BLaER1 treated with 17β-estradiol and CSF1 and Interleukin-3, amounts not matched to agents 10 nM and 100 nM (cell line): ENCODE data around the gene PABPN1L.

Source experiments
- H3K27ac ChIP-seq, 11 experiments: shearing (Covaris generic); formaldehyde crosslinking; 2 replicates each; pipeline ENCODE4 v1.8.1; 2022
- H3K27me3 ChIP-seq, 11 experiments: shearing (Covaris generic); formaldehyde crosslinking; 2 replicates each; pipeline ENCODE4 v1.8.1; 2022
- H3K36me3 ChIP-seq, 11 experiments: shearing (Covaris generic); formaldehyde crosslinking; 2 replicates each; pipeline ENCODE4 v1.8.1; 2022
- H3K4me1 ChIP-seq, 10 experiments: shearing (Covaris generic); formaldehyde crosslinking; 2 replicates each; pipeline ENCODE4 v1.8.1; 2022
- H3K4me2 ChIP-seq, 11 experiments: shearing (Covaris generic); formaldehyde crosslinking; 2 replicates each; pipeline ENCODE4 v1.8.1; 2022
- H3K4me3 ChIP-seq, 10 experiments: shearing (Covaris generic); formaldehyde crosslinking; 2 replicates each; pipeline ENCODE4 v1.8.1; 2022
- H3K9ac ChIP-seq, 11 experiments: shearing (Covaris generic); formaldehyde crosslinking; 2 replicates each; pipeline ENCODE4 v1.8.1; 2022
- H3K9me3 ChIP-seq, 11 experiments: shearing (Covaris generic); formaldehyde crosslinking; replicated peaks in 1 of 11; 2 replicates each; pipeline ENCODE4 v1.8.1; 2022
- H4K20me1 ChIP-seq, 11 experiments: shearing (Covaris generic); formaldehyde crosslinking; 2 replicates each; pipeline ENCODE4 v1.8.1; 2022
- Cebpa-rat ChIP-seq, 11 experiments: shearing (Covaris generic); IDR thresholded peaks; 2 replicates each; pipeline ENCODE4 v1.8.1; 2022

The PABPN1L gene

DNA sequence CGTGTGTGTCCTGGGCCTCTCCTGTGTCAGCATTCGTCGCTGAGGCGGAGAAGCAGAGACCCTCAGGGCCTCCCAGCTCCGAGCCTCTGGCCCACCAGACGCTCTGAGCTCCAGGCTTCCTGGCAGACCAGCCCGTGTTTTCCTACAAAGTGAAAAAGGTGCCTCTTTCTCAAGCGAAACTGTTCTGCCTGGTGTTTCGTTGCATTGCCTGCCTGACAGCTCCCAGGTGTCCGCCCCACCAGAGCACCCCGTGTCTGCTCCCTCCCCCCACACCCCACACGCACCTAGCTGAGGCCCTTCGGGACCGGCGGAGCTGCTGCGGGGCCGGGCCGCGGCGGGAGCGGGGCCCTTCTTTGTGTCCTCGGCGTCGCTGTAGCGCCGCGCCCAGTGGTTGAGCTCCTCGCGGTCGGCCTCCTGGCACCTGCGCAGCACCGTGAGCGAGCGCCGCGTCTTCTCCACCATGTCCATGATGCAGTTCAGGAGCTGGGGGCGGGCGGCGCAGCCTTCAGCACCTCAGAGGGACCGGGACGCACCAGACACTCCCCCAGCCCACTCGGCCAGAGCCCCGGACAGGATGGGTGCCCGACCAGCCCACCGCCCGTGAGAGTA, 14.7 kb upstream of the PABPN1L start:
- Histone ChIP-seq H3K27ac (peak overlapping the region in 3 of 11 experiments; percentile 21 to 28 (median 28); a peak in 3 of 22 replicates), H4K20me1 (peaks cover 0 to 79% (median 13%) of the 10 kb centered on the region in 11 experiments; a peak in 14 of 22 replicates), H3K36me3 (peaks cover 9 to 96% (median 71%) of the 10 kb centered on the region in 11 experiments; a peak in 21 of 22 replicates), H3K4me1 (peaks cover 12 to 83% (median 66%) of the 10 kb centered on the region in 10 experiments), H3K4me3 (no peak overlapping the region), H3K27me3 (no peaks in the 10 kb centered on the region), H3K4me2 (peak overlapping the region in 8 of 11 experiments; percentile 10 to 45 (median 40); a peak in 13 of 22 replicates), H3K9me3 (no peaks in the 10 kb centered on the region), H3K9ac (peak overlapping the region in 3 of 11 experiments; percentile 33 to 46 (median 44); a peak in 4 of 22 replicates)
- TF ChIP-seq Cebpa-rat (IDR thresholded peaks at IDR 0.05) = no peak

GRCh38 chr16:88880226-88881006, 14.0 kb upstream of the PABPN1L start:
- peaks cover 9 to 96% (median 65%) of the 10 kb centered on the region in 11 experiments; a peak in 21 of 22 replicates for H3K36me3 ChIP-seq
- H3K9ac ChIP-seq = peak overlapping the region in 3 of 11 experiments; percentile 33 to 46 (median 44); a peak in 4 of 22 replicates
- H4K20me1 ChIP-seq = peaks cover 0 to 72% (median 13%) of the 10 kb centered on the region in 11 experiments; a peak in 12 of 22 replicates
- peak overlapping the region in 8 of 11 experiments; percentile 10 to 45 (median 40); a peak in 13 of 22 replicates for H3K4me2 ChIP-seq
- no peaks in the 10 kb centered on the region for H3K27me3 ChIP-seq
- TF ChIP-seq Cebpa-rat (IDR thresholded peaks at IDR 0.05) = no peak
- no peaks in the 10 kb centered on the region for H3K9me3 ChIP-seq
- no peak overlapping the region for H3K4me3 ChIP-seq
- peak overlapping the region in 3 of 11 experiments; percentile 21 to 28 (median 28); a peak in 4 of 22 replicates for H3K27ac ChIP-seq
- peaks cover 12 to 76% (median 59%) of the 10 kb centered on the region in 10 experiments for H3K4me1 ChIP-seq

- Histone ChIP-seq H3K9ac (no peak overlapping the region), H3K36me3 (peaks cover 7 to 91% (median 59%) of the 10 kb centered on the region in 11 experiments; a peak in 21 of 22 replicates), H3K27me3 (no peaks in the 10 kb centered on the region), H3K4me2 (no peak overlapping the region), H3K27ac (0 out of 22 replicates have a peak overlapping the region, but pooled peaks of 1 of the 11 experiments have one; percentile 28), H3K4me3 (no peak overlapping the region), H3K4me1 (peaks cover 12 to 69% (median 52%) of the 10 kb centered on the region in 10 experiments), H4K20me1 (peaks cover 0 to 70% (median 12%) of the 10 kb centered on the region in 11 experiments; a peak in 11 of 22 replicates), H3K9me3 (no peaks in the 10 kb centered on the region)
- TF ChIP-seq Cebpa-rat (IDR thresholded peaks at IDR 0.05) = no peak
These were observed 13.3 kb upstream of the PABPN1L start for GRCh38 chr16:88879788-88880055.

DNA sequence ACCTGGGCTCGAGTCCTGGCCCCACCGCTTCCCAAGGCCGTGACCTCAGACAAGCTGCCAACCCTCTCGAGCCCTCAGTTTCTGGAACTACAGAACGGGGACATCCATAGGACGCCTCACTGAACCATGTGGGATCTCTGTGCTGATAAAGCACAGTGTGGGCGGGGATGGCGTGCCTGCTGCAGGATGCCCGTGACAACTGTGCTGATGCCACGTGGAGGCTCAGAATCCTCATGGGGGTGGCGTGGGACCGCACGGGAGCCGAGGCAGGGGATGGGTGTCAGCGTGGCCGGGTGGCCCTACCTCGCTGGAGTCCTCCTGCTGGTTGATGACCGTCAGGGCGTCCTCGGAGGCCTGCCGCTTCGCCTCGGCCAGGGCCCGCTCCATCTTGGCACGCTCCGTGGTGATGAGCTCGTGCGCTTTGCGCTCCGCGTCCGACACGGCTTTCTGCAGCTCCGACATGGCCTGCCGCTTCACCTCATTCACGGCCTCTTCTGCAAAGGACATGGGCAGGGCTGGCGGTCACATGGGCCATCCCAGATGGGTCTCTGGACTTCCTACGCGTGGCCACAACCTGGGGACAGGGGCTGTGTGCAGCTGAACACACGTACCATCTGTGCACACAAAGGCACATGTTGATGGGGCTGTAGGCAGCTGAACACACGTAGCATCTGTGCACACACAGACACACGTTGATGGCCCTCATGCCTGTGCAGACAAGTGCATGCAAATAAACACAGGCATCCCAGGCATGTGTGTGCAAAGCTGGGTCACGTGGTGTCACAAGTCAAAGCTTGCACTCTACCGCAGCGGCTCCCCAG, 12.7 kb upstream of the PABPN1L start:
- peaks cover 4 to 89% (median 53%) of the 10 kb centered on the region in 11 experiments; a peak in 20 of 22 replicates for H3K36me3 ChIP-seq
- H3K4me2 ChIP-seq = no peak overlapping the region
- H3K27me3 ChIP-seq = no peaks in the 10 kb centered on the region
- H4K20me1 ChIP-seq = peaks cover 0 to 67% (median 12%) of the 10 kb centered on the region in 11 experiments; a peak in 10 of 22 replicates
- TF ChIP-seq Cebpa-rat (IDR thresholded peaks at IDR 0.05) = no peak
- H3K9ac ChIP-seq = no peak overlapping the region
- peaks cover 12 to 64% (median 47%) of the 10 kb centered on the region in 10 experiments for H3K4me1 ChIP-seq
- H3K9me3 ChIP-seq = no peaks in the 10 kb centered on the region
- no peak overlapping the region for H3K4me3 ChIP-seq
- H3K27ac ChIP-seq = no peak overlapping the region

DNA sequence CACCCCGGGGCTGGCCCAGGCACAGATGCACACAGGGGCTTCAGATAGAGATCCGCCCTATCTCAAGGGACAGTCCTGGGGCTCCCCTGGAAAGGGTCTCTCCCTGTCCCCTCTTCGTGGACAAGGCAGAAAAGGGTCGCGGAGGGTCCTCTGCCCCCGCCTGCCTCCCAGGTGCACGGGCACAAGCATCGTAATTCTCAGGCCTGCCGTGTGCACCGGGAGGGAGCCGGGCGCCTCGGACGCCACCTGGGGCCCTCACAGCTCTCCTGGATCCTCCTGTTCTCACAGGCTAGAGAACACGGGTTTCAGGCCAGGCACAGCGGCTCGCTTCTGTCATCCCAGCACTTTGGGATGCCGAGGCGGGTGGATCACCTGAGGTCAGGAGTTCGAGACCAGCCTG, 11.9 kb upstream of the PABPN1L start:
- Histone ChIP-seq H3K4me1 (peaks cover 12 to 57% (median 42%) of the 10 kb centered on the region in 10 experiments), H3K4me2 (peak overlapping the region in 5 of 11 experiments; percentile 12 to 29 (median 21); a peak in 5 of 22 replicates), H3K36me3 (peaks cover 4 to 83% (median 49%) of the 10 kb centered on the region in 11 experiments; a peak in 20 of 22 replicates), H3K27ac (no peak overlapping the region; a peak in 1 of 22 replicates), H3K27me3 (no peaks in the 10 kb centered on the region), H3K9ac (peak overlapping the region in 2 of 11 experiments; percentile 17 to 23; a peak in 1 of 22 replicates), H4K20me1 (peaks cover 0 to 67% (median 15%) of the 10 kb centered on the region in 11 experiments; a peak in 8 of 22 replicates), H3K9me3 (no peaks in the 10 kb centered on the region), H3K4me3 (no peak overlapping the region)
- no peak for TF ChIP-seq Cebpa-rat (IDR thresholded peaks at IDR 0.05)

DNA sequence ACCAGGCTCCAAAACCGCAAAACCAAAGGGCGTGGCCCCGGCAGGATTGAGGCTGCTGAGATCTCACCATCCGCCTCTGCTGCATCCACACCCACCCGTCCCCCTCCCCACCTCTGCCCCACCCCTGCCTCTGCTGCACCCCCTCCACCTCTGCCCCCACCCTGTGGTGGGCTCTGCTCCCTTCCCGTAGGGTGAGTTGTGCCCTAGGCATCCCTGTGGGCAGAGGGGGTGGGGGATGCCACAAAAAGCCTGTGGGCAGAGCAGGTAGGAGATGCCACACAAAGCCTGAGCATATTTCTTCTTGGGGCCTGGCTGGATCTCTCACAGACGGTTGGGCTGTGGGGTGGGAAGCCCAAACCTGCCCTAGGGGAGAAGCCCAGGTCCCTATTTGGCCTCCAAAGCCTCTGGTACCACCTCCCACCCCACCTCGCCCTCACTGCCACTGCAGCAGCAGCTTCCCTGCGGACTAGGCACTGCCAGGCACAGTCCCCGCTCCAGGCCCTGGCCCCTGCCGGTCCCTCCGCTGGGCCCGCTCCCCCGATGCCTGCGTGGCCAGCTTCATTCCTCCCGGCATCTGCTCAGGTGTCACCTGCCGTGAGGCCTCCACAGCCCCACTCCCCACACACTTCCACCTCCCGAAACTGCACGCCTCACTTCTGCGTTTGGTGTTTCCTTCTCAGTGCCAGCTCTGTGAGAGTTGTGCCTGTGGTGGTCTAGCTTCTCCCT, 11.3 kb upstream of the PABPN1L start:
- Histone ChIP-seq H3K27ac (no peak overlapping the region; a peak in 1 of 22 replicates), H3K9me3 (no peaks in the 10 kb centered on the region), H4K20me1 (peaks cover 0 to 66% (median 19%) of the 10 kb centered on the region in 11 experiments; a peak in 9 of 22 replicates), H3K36me3 (peaks cover 4 to 77% (median 43%) of the 10 kb centered on the region in 11 experiments; a peak in 20 of 22 replicates), H3K4me3 (no peak overlapping the region), H3K9ac (peak overlapping the region in 2 of 11 experiments; percentile 17 to 23; a peak in 1 of 22 replicates), H3K27me3 (no peaks in the 10 kb centered on the region), H3K4me2 (peak overlapping the region in 6 of 11 experiments; percentile 12 to 29 (median 20); a peak in 7 of 22 replicates), H3K4me1 (peaks cover 9 to 55% (median 36%) of the 10 kb centered on the region in 10 experiments)
- no peak for TF ChIP-seq Cebpa-rat (IDR thresholded peaks at IDR 0.05)

DNA sequence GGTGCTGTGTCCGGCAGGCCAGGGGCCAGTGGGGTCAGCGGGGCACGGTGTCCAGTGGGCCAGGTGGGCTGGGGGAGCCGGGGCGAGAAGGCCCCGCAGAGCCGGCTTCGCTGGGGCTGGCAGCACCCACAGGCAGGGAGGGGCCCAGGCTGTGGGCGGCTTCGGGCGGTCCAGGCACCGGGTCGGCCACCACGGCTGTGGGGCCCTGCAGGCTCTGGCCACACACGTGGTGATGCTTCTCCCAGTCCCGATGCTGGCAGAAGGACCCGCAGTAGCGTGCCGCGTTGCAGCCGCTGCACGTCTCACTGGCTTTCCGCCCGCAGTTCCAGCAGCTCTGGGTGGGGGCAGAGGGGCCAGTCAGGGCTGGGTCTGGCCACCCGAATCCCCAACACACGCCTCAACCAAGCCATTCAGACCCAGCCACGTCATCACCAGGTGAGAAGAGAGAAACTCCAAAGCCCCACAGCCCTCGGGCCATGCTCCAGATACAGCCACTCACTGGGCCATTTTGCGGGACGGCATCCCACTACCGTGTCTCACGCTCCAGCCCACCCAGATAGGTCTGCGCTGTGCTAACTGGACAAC, 10.6 kb upstream of the PABPN1L start:
- Histone ChIP-seq H3K36me3 (peaks cover 4 to 70% (median 36%) of the 10 kb centered on the region in 11 experiments; a peak in 20 of 22 replicates), H3K9ac (no peak overlapping the region), H3K4me2 (no peak overlapping the region), H3K4me3 (no peak overlapping the region), H4K20me1 (peaks cover 0 to 63% (median 19%) of the 10 kb centered on the region in 11 experiments; a peak in 9 of 22 replicates), H3K27ac (no peak overlapping the region), H3K4me1 (peaks cover 2 to 49% (median 29%) of the 10 kb centered on the region in 10 experiments; a peak in 19 of 20 replicates), H3K27me3 (peaks cover 0 to under 1% (median 0%) of the 10 kb centered on the region in 11 experiments; a peak in 3 of 22 replicates), H3K9me3 (no peaks in the 10 kb centered on the region)
- no peak for TF ChIP-seq Cebpa-rat (IDR thresholded peaks at IDR 0.05)
